Chondrocyte (in vitro differentiated cells): ENCODE measurements around the gene ATXN7. TPM values are rescaled to one million over a fixed set of nuclear protein-coding genes. Genes with fewer than 3 reads are reported as not detected.

ENCODE experiments used
- DNase-seq: peaks from one replicate; pipeline ENCODE4 v3.0.0; 2021; ENCODE audit warnings: mixed read lengths, low spot score
- H3K27ac Mint-ChIP-seq: one replicate; pipeline ENCODE4 v1.8.0; 2021; ENCODE audit warnings: mild to moderate bottlenecking, moderate library complexity, mixed read lengths; ENCODE audit not compliant: unreplicated experiment
- H3K27me3 Mint-ChIP-seq: 2 replicates; pipeline ENCODE4 v1.8.0; 2021; ENCODE audit warnings: low read depth, mixed read lengths
- H3K36me3 Mint-ChIP-seq: 2 replicates; pipeline ENCODE4 v1.8.0; 2021; ENCODE audit warnings: low read depth, mixed read lengths
- H3K4me1 Mint-ChIP-seq: 2 replicates; pipeline ENCODE4 v1.8.0; 2021; ENCODE audit warnings: low read depth, mild to moderate bottlenecking, mixed read lengths
- H3K4me3 Mint-ChIP-seq: one replicate; pipeline ENCODE4 v1.8.0; 2021; ENCODE audit warnings: mild to moderate bottlenecking, moderate library complexity, mixed read lengths; ENCODE audit not compliant: unreplicated experiment
- H3K9me3 Mint-ChIP-seq: 2 replicates; pipeline ENCODE4 v1.8.0; 2021; ENCODE audit warnings: low read depth, mixed read lengths
- total RNA-seq: library from RNA; stranded (reverse); gene quantifications from 3 replicates; pipeline ENCODE4 v1.2.1, GENCODE V29; 2021
- TF ChIP-seq, protein P1 (sequence below): fragments of 200-600 bp; sonication (generic); IDR thresholded peaks from 2 replicates; pipeline ENCODE4 v1.5.0; 2021; ENCODE audit warnings: antibody characterized with exemption, mild to moderate bottlenecking, moderate library complexity

ATXN7 gene
- total RNA-seq, 1 donor from 2014 or later: 19.1 TPM

DNA sequence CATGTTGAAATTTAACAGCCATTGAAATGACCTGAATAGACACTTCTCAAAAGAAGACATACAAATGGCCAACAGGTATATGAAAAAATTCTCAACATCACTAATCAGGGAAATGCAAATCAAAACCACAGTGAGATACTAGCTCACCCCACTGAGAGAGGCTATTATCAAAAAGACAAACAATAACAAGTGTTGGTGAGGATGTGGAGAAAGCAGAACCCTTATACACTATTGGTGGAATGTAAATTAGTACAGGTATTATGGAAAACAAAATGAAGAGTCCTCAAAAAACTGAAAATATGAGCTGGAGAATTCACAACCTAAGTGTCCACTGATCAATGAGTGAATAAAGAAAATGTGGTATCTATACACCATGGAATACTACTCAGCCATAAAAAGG, 21.5 kb upstream of the ATXN7 start:
- DNase-seq: no peak
- Mint-ChIP-seq H3K36me3 (peaks cover 6% of the 10 kb centered on the region), H3K4me1 (no peaks in the 10 kb centered on the region), H3K9me3 (peaks cover 5% of the 10 kb centered on the region), H3K4me3 (no peak overlapping the region), H3K27me3 (no peaks in the 10 kb centered on the region), H3K27ac (no peak overlapping the region)
- TF ChIP-seq, protein P1, sequence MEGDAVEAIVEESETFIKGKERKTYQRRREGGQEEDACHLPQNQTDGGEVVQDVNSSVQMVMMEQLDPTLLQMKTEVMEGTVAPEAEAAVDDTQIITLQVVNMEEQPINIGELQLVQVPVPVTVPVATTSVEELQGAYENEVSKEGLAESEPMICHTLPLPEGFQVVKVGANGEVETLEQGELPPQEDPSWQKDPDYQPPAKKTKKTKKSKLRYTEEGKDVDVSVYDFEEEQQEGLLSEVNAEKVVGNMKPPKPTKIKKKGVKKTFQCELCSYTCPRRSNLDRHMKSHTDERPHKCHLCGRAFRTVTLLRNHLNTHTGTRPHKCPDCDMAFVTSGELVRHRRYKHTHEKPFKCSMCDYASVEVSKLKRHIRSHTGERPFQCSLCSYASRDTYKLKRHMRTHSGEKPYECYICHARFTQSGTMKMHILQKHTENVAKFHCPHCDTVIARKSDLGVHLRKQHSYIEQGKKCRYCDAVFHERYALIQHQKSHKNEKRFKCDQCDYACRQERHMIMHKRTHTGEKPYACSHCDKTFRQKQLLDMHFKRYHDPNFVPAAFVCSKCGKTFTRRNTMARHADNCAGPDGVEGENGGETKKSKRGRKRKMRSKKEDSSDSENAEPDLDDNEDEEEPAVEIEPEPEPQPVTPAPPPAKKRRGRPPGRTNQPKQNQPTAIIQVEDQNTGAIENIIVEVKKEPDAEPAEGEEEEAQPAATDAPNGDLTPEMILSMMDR: no peak

DNA sequence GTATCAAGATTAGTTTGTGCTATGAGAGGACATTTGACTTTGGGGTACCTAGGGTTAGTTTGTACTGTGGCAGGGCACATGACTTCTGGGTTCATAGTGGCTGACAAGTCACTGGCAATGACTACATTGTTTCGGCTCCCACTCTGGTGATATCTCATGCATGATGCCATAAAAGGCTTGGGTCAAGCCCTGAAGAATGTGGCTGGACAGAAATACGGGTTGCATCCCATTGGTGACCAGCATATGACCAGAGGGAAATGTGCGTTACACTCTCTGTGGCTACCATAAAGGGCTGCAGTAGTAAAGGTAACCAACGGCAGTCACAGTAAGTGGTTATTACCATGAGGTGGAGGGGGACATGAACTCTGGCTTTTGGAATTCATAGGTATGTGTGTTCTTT, 18.5 kb upstream of the ATXN7 start:
- H3K27ac Mint-ChIP-seq: no peak overlapping the region

DNA sequence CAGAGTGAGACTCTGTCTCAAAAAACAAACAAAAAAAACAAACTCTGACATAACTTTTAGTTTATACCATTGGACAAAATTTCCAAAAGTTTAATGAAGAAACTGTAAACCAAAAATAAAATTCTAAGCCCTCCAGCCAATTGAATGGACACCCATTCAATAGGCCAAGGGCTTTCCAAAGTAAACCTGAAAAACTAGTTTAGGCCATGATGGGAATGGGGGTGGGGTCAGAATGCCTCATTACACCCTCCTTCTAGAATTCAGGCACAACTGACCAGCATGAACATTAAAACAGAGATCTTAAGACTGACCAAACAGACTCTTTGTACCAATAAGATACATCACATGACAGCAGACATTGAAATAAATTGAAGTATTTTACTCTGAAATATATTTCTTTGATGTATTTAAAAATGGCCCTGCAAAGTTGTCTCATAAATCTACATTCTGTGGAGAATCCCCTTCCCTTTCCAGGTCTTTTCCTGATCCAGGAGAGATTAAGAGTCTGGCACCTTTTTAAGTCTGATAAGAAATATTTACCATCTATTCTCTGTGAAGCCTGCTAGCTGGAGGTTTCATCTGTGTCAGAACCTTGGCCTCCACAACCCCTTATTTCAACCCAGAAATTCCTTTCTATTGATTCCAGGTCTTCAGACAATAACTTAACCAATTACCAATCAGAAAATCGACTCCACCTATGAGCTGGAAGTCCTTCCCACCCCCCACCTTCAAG, 15.8 kb upstream of the ATXN7 start:
- Mint-ChIP-seq H3K27me3 (no peaks in the 10 kb centered on the region), H3K27ac (no peak overlapping the region), H3K4me3 (no peak overlapping the region), H3K36me3 (peaks cover 4% of the 10 kb centered on the region), H3K4me1 (no peaks in the 10 kb centered on the region), H3K9me3 (no peaks in the 10 kb centered on the region)
- DNase-seq: no peak
- TF ChIP-seq, protein P1: no peak

More for the DNA sequence above, 18.5 kb upstream of the ATXN7 start:
- DNase-seq: no peak
- Mint-ChIP-seq H3K27me3 (no peaks in the 10 kb centered on the region), H3K4me3 (no peak overlapping the region), H3K36me3 (peaks cover 4% of the 10 kb centered on the region), H3K9me3 (peaks cover 5% of the 10 kb centered on the region), H3K4me1 (no peaks in the 10 kb centered on the region)
- TF ChIP-seq, protein P1: no peak

DNA sequence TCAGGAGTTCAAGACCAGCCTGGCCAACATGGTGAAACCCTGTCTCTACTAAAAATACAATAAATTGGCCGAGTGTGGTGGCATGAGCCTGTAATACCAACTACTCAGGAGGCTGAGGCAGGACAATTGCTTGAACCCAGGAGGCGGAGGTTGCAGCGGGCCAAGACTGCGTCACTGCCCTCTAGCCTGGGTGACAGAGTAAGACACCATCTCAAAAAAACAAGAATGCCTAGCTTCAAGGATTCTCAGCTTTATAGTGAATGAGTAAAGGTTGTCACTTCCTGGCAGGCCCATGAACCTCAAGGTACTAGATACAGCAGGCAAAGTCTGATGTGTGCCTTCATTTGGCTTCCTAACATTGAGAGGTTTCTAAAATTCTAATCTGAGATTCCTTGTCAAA, 14.5 kb upstream of the ATXN7 start:
- DNase-seq: no peak
- H3K27ac Mint-ChIP-seq: no peak overlapping the region
- TF ChIP-seq, protein P1: no peak
- no peaks in the 10 kb centered on the region for H3K36me3 Mint-ChIP-seq
- H3K9me3 Mint-ChIP-seq: no peaks in the 10 kb centered on the region
- no peak overlapping the region for H3K4me3 Mint-ChIP-seq
- no peaks in the 10 kb centered on the region for H3K27me3 Mint-ChIP-seq
- H3K4me1 Mint-ChIP-seq: no peaks in the 10 kb centered on the region

DNA sequence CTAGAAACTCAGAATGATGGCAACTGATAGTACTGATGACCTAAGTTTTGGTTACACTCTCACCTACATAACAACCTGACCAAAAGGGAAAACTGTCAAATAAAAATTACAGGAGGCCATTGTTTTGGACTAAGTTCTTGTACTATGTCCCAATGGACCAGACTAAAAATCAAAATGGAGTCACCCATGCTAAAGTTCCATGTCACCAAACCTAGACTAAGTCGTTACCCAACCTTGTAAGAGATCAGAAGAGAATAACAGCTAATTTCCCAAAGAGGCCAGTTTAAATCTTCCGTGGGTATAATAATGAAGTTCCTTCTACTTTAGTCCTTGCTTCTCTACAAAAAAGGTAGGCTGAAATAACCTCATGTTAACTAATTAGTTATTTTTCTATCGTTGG, 12.4 kb upstream of the ATXN7 start:
- Mint-ChIP-seq H3K9me3 (no peaks in the 10 kb centered on the region), H3K4me1 (no peaks in the 10 kb centered on the region)

More for the DNA sequence above, 12.4 kb upstream of the ATXN7 start:
- TF ChIP-seq, protein P1: no peak
- Mint-ChIP-seq H3K4me3 (no peak overlapping the region), H3K27me3 (no peaks in the 10 kb centered on the region), H3K27ac (no peak overlapping the region), H3K36me3 (no peaks in the 10 kb centered on the region)
- DNase-seq: no peak
